Measurements from ENCODE around the gene ARMCX4. TPM values are rescaled to one million over a fixed set of nuclear protein-coding genes. Genes with fewer than 3 reads are reported as not detected.

The ARMCX4 gene
- total RNA-seq, 1 donor from 2014 or later: 17.2 TPM

Other genes with a start within 250 kb of the ARMCX4 start
- gene TAF7L, start 194.1 kb upstream of the ARMCX4 start, total RNA-seq: not detected
- 3.1 TPM for gene TIMM8A, start 136.7 kb upstream of the ARMCX4 start, total RNA-seq
- gene BTK, start 99.3 kb upstream of the ARMCX4 start, total RNA-seq: 2.1 TPM
- 349 TPM for gene RPL36A, start 94.4 kb upstream of the ARMCX4 start, total RNA-seq
- 16.2 TPM for gene GLA, start 77.5 kb upstream of the ARMCX4 start, total RNA-seq
- 53.2 TPM for gene HNRNPH2, start 77.2 kb upstream of the ARMCX4 start, total RNA-seq
- 91.3 TPM for gene ARMCX1, start 65.1 kb downstream of the ARMCX4 start, total RNA-seq
- gene ARMCX6, start 132.5 kb downstream of the ARMCX4 start, total RNA-seq: 34.4 TPM
- gene ARMCX3, start 137.7 kb downstream of the ARMCX4 start, total RNA-seq: 60.5 TPM
- 84.0 TPM for gene ARMCX2, start 174.4 kb downstream of the ARMCX4 start, total RNA-seq